ENCODE data around the gene IDE. TPM values are rescaled to one million over a fixed set of nuclear protein-coding genes. Genes with fewer than 3 reads are reported as not detected.
A peak's percentile ranks its signal among the peaks of the same experiment; 100 is the strongest.

IDE gene
- total and polyA plus RNA-seq, 9 of the 15 experiments (the other 6 are each of a cell fraction or from before 2014, with no cell fraction given): 10.2 to 50.6 (median 33.2) TPM

DNA sequence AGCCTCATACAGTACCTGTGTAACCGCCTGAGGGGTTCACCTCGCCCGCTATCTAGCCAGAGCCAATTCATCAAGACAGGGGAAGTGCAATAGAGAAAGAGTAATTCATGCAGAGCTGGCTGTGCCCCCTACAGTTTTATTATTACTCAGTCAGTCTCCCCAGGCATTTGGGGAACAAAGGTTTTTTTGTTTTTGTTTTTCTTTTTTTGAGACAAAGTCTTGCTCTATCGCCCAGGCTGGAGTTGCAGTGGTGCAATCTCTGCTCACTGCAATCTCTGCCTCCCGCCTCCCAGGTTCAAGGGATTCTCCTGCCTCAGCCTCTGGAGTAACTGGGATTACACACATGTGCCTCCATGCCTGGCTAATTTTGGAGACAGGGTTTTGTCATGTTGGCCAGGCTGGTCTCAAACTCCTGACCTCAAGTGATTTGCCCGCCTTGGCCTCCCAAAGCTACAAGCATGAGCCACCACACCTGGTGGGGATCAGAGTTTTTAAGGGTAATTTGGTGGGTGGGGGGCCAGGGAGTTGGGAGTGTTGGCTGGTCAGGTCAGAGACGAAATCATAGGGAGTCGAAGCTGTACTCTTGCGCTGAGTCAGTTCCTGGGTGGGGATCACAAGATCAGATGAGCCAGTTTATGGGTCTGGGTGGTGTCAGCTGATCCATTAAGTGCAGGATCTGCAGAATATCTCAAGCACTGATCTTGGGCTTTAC lies 166.4 kb downstream of the IDE start (continued):
- TF ChIP-seq DIDO1 (tag; IDR thresholded peaks at IDR 0.05; ENCODE audit: low read depth) (no peak), ERF (CRISPR knock-in tag; IDR thresholded peaks at IDR 0.05) (no peak), PTRF (tag; IDR thresholded peaks at IDR 0.05) (peak; percentile 80), CHD4 (IDR thresholded peaks at IDR 0.05; ENCODE audit: insufficient read depth, insufficient replicate concordance, low read depth, low read length, poor library complexity, severe bottlenecking) (no peak), ZNF561 (CRISPR knock-in tag; conservative IDR thresholded peaks at IDR 0.05) (no peak), BACH1 (tag; IDR thresholded peaks at IDR 0.05) (peak; percentile 39; the same call in 1 of the 2 replicates), ZNF165 (CRISPR knock-in tag; IDR thresholded peaks at IDR 0.05; ENCODE audit: borderline replicate concordance) (peak; percentile 63; the same call in 1 of the 2 replicates), IRF1 (CRISPR knock-in tag; IDR thresholded peaks at IDR 0.05; ENCODE audit: borderline replicate concordance) (no peak), TSHZ1 (CRISPR knock-in tag; IDR thresholded peaks at IDR 0.05) (no peak), FIP1L1 (IDR thresholded peaks at IDR 0.05; ENCODE audit: low read depth, low read length, poor library complexity, severe bottlenecking) (no peak), HMG20A (CRISPR knock-in tag; conservative IDR thresholded peaks at IDR 0.05) (no peak), E2F6 (IDR thresholded peaks at IDR 0.05; ENCODE audit: borderline replicate concordance in 1 of 2, extremely low read depth in 1 of 2, insufficient read depth in 1 of 2, insufficient read length in 1 of 2, low read depth in 1 of 2, low read length in 1 of 2, poor library complexity in 1 of 2, severe bottlenecking in 1 of 2) (no peak), NR3C1 (CRISPR knock-in tag; IDR thresholded peaks at IDR 0.05) (no peak)
- TF ChIP-seq, protein P1, sequence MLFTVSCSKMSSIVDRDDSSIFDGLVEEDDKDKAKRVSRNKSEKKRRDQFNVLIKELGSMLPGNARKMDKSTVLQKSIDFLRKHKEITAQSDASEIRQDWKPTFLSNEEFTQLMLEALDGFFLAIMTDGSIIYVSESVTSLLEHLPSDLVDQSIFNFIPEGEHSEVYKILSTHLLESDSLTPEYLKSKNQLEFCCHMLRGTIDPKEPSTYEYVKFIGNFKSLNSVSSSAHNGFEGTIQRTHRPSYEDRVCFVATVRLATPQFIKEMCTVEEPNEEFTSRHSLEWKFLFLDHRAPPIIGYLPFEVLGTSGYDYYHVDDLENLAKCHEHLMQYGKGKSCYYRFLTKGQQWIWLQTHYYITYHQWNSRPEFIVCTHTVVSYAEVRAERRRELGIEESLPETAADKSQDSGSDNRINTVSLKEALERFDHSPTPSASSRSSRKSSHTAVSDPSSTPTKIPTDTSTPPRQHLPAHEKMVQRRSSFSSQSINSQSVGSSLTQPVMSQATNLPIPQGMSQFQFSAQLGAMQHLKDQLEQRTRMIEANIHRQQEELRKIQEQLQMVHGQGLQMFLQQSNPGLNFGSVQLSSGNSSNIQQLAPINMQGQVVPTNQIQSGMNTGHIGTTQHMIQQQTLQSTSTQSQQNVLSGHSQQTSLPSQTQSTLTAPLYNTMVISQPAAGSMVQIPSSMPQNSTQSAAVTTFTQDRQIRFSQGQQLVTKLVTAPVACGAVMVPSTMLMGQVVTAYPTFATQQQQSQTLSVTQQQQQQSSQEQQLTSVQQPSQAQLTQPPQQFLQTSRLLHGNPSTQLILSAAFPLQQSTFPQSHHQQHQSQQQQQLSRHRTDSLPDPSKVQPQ (CRISPR knock-in tag; IDR thresholded peaks at IDR 0.05; ENCODE audit: borderline replicate concordance): no peak
- TF ChIP-seq, protein P2, sequence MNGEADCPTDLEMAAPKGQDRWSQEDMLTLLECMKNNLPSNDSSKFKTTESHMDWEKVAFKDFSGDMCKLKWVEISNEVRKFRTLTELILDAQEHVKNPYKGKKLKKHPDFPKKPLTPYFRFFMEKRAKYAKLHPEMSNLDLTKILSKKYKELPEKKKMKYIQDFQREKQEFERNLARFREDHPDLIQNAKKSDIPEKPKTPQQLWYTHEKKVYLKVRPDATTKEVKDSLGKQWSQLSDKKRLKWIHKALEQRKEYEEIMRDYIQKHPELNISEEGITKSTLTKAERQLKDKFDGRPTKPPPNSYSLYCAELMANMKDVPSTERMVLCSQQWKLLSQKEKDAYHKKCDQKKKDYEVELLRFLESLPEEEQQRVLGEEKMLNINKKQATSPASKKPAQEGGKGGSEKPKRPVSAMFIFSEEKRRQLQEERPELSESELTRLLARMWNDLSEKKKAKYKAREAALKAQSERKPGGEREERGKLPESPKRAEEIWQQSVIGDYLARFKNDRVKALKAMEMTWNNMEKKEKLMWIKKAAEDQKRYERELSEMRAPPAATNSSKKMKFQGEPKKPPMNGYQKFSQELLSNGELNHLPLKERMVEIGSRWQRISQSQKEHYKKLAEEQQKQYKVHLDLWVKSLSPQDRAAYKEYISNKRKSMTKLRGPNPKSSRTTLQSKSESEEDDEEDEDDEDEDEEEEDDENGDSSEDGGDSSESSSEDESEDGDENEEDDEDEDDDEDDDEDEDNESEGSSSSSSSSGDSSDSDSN (IDR thresholded peaks at IDR 0.05; ENCODE audit: borderline replicate concordance in 1 of 2, low read depth in 2 of 2, low read length in 2 of 2): no peak

All from K562 (cell line).